ENCODE results near the gene HRK.
A peak's percentile ranks its signal among the peaks of the same experiment; 100 is the strongest.

Gene HRK

GRCh38 chr12:116881325-116881876 is at the start of gene HRK:
Gene HRK, minus strand, starts transcription at chr12:116881441. Its CDS starts 134 bp downstream, at chr12:116881307.
- no peak within 1 kb of the TSS; the same call in 1 of the 2 replicates for H3K4me3 ChIP-seq (ENCODE audit: low read depth, low read length)
- no peak for TF ChIP-seq CTCF (IDR thresholded peaks at IDR 0.05; ENCODE audit: low read depth, low read length, missing control alignments)

GRCh38 chr12:116929885-116930284 is 48.6 kb upstream of the HRK start:
- no peak overlapping the region for H3K4me3 ChIP-seq (ENCODE audit: low read depth, low read length)
- TF ChIP-seq CTCF (IDR thresholded peaks at IDR 0.05; ENCODE audit: low read depth, low read length, missing control alignments): no peak
- DNase-seq (ENCODE audit: low read depth): no peak

More at GRCh38 chr12:116881325-116881876, at the start of gene HRK:
- DNase-seq (ENCODE audit: low read depth): no peak

GRCh38 chr12:116928504-116928903 is 47.3 kb upstream of the HRK start:
- TF ChIP-seq CTCF (IDR thresholded peaks at IDR 0.05; ENCODE audit: low read depth, low read length, missing control alignments): no peak
- no peak for DNase-seq (ENCODE audit: low read depth)
- H3K4me3 ChIP-seq (ENCODE audit: low read depth, low read length): no peak overlapping the region

GRCh38 chr12:116927244-116927940 is 46.2 kb upstream of the HRK start:
- no peak for TF ChIP-seq CTCF (IDR thresholded peaks at IDR 0.05; ENCODE audit: low read depth, low read length, missing control alignments)
- no peak for DNase-seq (ENCODE audit: low read depth)
- H3K4me3 ChIP-seq (ENCODE audit: low read depth, low read length): no peak overlapping the region

GRCh38 chr12:116926283-116927243 is 45.3 kb upstream of the HRK start:
- DNase-seq (ENCODE audit: low read depth): no peak
- no peak overlapping the region for H3K4me3 ChIP-seq (ENCODE audit: low read depth, low read length)
- TF ChIP-seq CTCF (IDR thresholded peaks at IDR 0.05; ENCODE audit: low read depth, low read length, missing control alignments): no peak

- DNase-seq (ENCODE audit: low read depth): peak; percentile 62
- H3K4me3 ChIP-seq (ENCODE audit: low read depth, low read length): no peak overlapping the region
- no peak for TF ChIP-seq CTCF (IDR thresholded peaks at IDR 0.05; ENCODE audit: low read depth, low read length, missing control alignments)
Observed at GRCh38 chr12:116924558-116925453, 43.6 kb upstream of the HRK start.

Data from GM12864 (cell line).